Activated CD4-positive, alpha-beta memory T cell treated with anti-CD3 and anti-CD28 coated beads, Interleukin-2, amount 10 ng/mL, durations not matched to agents 7 days and 5 days (primary cell): ENCODE results near the gene KCNN1. TPM values are rescaled to one million over a fixed set of nuclear protein-coding genes. Genes with fewer than 3 reads are reported as not detected.

Experiments
- CTCF ChIA-PET: fragments of 350-600 bp; sonication (Branson Sonifier 250); formaldehyde crosslinking; loops from one replicate; lab custom pipeline; 2021; ENCODE audit warnings: antibody characterized with exemption, inconsistent platforms; lab: Charles Lee
- POLR2A ChIA-PET: fragments of 350-600 bp; sonication (Branson Sonifier 250); formaldehyde crosslinking; loops from one replicate; lab custom pipeline; 2021; ENCODE audit warnings: antibody characterized with exemption; lab: Charles Lee
- DNase-seq: peaks from one replicate; pipeline ENCODE4 v3.0.0-alpha.2; 2020
- H3K27ac Mint-ChIP-seq: one replicate; pipeline ENCODE4 v1.8.0; 2021; ENCODE audit warnings: mild to moderate bottlenecking, mixed read lengths
- H3K27me3 Mint-ChIP-seq: one replicate; pipeline ENCODE4 v1.8.0; 2021; ENCODE audit warnings: mixed read lengths
- H3K36me3 Mint-ChIP-seq: one replicate; pipeline ENCODE4 v1.8.0; 2021; ENCODE audit warnings: low read depth, mixed read lengths
- H3K4me1 Mint-ChIP-seq: one replicate; pipeline ENCODE4 v1.8.0; 2021; ENCODE audit warnings: mixed read lengths
- H3K4me3 Mint-ChIP-seq: one replicate; pipeline ENCODE4 v1.8.0; 2021; ENCODE audit warnings: mild to moderate bottlenecking, mixed read lengths
- H3K9me3 Mint-ChIP-seq: one replicate; pipeline ENCODE4 v1.8.0; 2021; ENCODE audit warnings: mixed read lengths
- total RNA-seq, 2 experiments: library from RNA; stranded (reverse); gene quantifications; one replicate each; pipeline ENCODE4 v1.2.3, GENCODE V29; 2021

Gene KCNN1
- total RNA-seq, 2 experiments from 2014 or later, result not detected

- H3K4me3 Mint-ChIP-seq, result no peak overlapping the region
- DNase-seq, result no peak
- ChIA-PET CTCF (interaction anchor here (0.5 kb wide), 1 partner anchor 105 kb away, joined by 3 read pairs; no protein-coding TSS in a partner anchor), POLR2A (no interaction called here)
- peaks cover 3% of the 10 kb centered on the region for H3K4me1 Mint-ChIP-seq
- no peak overlapping the region for H3K27ac Mint-ChIP-seq
- H3K36me3 Mint-ChIP-seq, result no peaks in the 10 kb centered on the region
- H3K9me3 Mint-ChIP-seq, result no peaks in the 10 kb centered on the region
- peaks cover 37% of the 10 kb centered on the region for H3K27me3 Mint-ChIP-seq
Measured at GRCh38 chr19:17963936-17964691, 2.8 kb upstream of the KCNN1 start.

DNA sequence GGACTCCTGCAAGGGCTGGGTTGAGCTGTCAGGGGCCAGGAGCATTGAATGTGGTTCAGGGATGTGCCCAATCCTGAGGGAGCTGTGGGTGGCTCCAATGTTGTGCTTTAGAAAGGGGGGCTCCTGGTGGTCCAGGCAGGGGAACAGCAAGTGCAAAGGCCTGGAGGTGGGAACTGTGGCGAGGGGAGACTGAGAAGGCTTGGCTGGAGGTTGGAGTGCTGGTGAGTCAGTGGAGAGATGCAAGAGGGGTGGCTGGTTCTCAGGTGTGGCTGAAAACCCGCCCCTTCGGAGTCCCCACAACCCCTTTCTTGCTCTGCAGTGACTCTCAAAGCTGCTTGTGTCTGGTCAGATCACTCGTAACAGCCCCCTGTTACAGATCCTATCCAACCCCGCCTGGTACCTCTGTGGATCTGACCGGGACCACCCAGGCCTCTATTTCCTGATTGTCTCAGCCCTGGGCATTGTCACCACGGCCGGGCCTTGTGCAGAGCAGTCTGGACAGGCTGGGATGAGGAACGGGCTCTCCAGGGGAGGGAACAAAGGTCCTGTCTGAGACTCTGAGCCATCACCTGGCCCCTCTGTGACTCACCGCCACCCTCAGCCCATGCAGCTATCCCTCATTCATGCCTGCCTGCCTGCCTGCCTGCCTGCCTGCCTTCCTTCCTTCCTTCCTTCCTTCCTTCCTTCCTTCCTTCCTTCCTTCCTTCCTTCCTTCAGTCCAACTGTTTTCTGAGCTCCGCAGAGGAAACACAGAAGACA lies 1.4 kb upstream of the KCNN1 start:
- no peak overlapping the region for H3K27ac Mint-ChIP-seq

DNA sequence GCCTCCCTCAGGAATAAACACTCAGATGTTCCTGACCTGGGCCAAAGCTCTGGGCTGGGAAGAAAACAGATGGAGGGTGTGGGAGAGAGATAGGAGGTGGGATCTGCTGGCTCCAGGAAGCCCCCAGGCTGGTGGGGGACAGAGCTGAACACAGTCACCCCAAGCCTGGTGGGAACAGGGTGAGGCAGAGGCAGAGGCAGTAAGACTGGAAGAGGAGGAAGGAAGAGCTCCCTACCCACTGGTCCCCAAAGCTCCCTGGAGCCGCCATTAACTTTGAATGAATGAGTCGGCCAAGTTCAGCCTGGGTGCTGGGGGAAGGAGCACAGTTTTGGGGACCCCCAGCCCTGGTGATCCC lies 801 bp upstream of the KCNN1 start:
- ChIA-PET POLR2A (interaction anchor here (1.3 kb wide), 1 partner anchor 8 kb away, joined by 3 read pairs; no protein-coding TSS in a partner anchor), CTCF (no interaction called here)
- no peak overlapping the region for H3K27ac Mint-ChIP-seq
- peaks cover 37% of the 10 kb centered on the region for H3K27me3 Mint-ChIP-seq
- no peak overlapping the region for H3K4me3 Mint-ChIP-seq
- H3K9me3 Mint-ChIP-seq, result no peaks in the 10 kb centered on the region
- H3K36me3 Mint-ChIP-seq, result no peaks in the 10 kb centered on the region
- peaks cover 3% of the 10 kb centered on the region for H3K4me1 Mint-ChIP-seq
- DNase-seq, result no peak

More for the DNA sequence above, 1.4 kb upstream of the KCNN1 start:
- Mint-ChIP-seq H3K4me1 (peaks cover 3% of the 10 kb centered on the region), H3K9me3 (no peaks in the 10 kb centered on the region), H3K4me3 (no peak overlapping the region), H3K27me3 (peaks cover 37% of the 10 kb centered on the region), H3K36me3 (no peaks in the 10 kb centered on the region)
- DNase-seq, result no peak
- POLR2A ChIA-PET, result interaction anchor here (1.3 kb wide), 1 partner anchor 8 kb away, joined by 3 read pairs; no protein-coding TSS in a partner anchor
- CTCF ChIA-PET, result no interaction called here

DNA sequence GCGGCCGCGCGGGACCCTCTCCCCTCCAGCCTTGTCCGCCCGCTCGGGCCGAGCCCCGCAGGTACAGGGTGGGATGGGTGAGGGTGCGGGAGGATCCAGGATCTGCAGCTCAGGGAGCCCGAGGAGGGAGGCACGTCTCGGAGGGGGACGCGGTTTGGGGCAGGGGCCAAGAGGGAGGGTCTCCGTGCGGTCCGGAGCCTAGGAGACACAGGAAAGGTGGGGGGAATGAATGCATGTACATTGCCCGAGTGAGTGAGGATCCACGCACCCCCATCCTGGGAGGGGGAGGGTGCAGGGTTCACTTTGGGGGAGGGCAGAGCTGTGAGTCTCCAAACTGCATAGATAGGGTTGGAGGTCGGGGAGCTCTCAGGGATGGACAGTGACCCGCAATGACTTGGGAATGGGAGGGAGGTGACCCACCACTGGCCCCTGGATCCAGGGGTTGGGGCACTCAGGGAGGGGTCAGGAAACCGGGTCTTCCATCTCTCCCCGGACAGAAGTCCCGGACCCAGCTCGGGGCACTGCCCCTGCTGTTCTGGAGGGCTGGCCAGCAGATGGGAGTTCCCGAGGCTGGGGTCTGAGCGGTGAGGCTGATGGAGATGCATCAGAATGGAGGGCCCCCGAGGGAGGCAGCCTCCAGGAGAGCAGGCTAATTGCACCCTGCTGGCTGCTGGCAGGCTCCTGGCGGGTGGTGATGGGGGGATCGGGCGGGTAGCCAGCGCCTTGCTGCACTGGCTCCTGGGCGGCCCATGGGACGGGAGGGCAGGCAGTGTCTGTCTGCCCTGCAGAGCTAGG lies 547 bp downstream of the KCNN1 start:
- Mint-ChIP-seq H3K27ac (no peak overlapping the region), H3K36me3 (no peaks in the 10 kb centered on the region), H3K9me3 (no peaks in the 10 kb centered on the region), H3K4me1 (peaks cover 3% of the 10 kb centered on the region), H3K4me3 (no peak overlapping the region), H3K27me3 (peaks cover 37% of the 10 kb centered on the region)
- ChIA-PET POLR2A (no interaction called here), CTCF (interaction anchor here (2.0 kb wide), 1 partner anchor 35 kb away, joined by 5 read pairs; the partner anchor contains the start of gene CCDC124)
- no peak for DNase-seq

DNA sequence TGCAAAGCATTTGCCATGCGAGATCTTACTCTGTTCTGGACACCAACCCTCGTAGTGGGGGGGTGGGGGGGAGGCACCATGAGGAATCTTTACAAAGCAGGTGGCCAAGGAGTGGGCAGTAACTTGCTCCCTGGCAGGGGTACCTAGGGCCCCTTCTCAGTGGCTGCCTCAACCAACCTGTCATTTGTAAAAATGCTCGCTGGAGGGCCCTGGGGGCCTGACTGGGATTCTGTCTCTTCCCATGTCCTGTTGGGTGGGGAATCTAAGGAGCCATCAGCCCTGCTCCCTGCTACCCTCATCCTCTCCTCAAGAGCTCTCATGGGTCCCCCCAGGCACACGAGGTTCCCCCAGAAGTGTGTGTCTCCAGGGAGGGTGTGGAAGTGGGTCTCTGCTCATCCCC lies 1.5 kb downstream of the KCNN1 start:
- H3K36me3 Mint-ChIP-seq, result no peaks in the 10 kb centered on the region
- H3K4me1 Mint-ChIP-seq, result peaks cover 3% of the 10 kb centered on the region
- H3K27ac Mint-ChIP-seq, result no peak overlapping the region
- ChIA-PET CTCF (interaction anchor here (0.8 to 2.0 kb wide), 2 partner anchors 28 to 36 kb away, joined by 3 to 5 read pairs; partner anchors contain the start of gene CCDC124), POLR2A (no interaction called here)
- no peaks in the 10 kb centered on the region for H3K9me3 Mint-ChIP-seq
- H3K4me3 Mint-ChIP-seq, result no peak overlapping the region
- DNase-seq, result no peak
- peaks cover 37% of the 10 kb centered on the region for H3K27me3 Mint-ChIP-seq

DNA sequence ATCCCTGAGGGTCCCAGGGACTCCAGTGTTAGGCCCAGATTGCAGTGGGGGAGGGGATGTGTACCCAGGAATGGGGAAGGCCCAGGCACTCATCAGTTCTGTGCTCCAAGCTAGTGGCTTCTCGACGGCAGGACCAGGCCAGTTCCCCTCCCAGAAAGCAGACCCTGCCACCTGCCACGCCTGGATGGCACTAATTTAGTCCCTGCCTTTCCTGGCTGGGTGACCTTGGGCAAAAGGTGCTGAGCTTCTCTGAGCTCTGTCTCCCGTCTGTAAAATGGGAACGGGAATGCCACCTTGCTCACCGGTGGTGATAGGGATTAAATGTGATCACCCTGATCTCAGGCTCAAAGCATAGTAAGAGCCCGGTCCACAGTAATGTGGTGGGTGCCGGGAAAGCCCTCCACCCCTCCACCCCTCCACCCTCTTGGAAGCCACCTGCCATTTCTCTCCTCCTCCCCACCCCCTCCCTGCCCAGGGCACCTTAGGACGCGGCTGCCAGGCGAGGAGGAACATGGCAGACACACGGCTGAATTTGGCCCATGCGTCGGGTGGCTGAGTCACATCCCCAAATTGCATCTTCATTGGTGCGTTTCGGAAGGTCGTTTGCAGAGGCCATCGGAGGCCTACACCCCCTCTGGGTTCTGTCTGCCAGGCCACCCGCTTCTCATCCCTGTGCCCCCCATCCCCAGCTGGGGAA lies 2.3 kb downstream of the KCNN1 start:
- Mint-ChIP-seq H3K4me1 (peaks cover 3% of the 10 kb centered on the region), H3K36me3 (no peaks in the 10 kb centered on the region), H3K4me3 (no peak overlapping the region), H3K27ac (no peak overlapping the region), H3K9me3 (no peaks in the 10 kb centered on the region), H3K27me3 (peaks cover 30% of the 10 kb centered on the region)
- CTCF ChIA-PET, result interaction anchor here (0.7 to 2.0 kb wide), 3 partner anchors 27 to 37 kb away, joined by 3 to 5 read pairs (median 3); partner anchors contain the start of gene CCDC124
- POLR2A ChIA-PET, result interaction anchor here (0.6 kb wide), 1 partner anchor 17 kb away, joined by 3 read pairs; no protein-coding TSS in a partner anchor
- DNase-seq, result no peak

DNA sequence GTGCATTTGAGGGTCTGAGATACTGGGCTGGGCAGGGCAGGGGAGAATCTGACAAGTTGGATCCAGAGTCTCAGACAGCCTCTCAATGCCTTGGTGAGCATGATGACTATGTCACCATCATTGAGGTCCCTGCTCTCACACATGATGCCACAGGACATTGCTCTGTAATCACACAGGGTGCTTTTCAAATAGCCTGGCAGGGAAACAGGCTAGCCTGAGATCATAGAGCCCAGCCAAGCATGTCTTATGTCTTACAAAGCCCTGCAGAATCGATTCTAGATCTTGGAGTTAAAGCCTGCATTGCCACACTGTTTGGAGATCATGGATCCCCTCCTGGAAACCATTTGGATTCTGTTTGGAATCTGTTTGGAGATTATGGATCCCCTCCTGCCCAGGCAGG lies 5.3 kb downstream of the KCNN1 start:
- Mint-ChIP-seq H3K4me3 (no peak overlapping the region), H3K27ac (no peak overlapping the region), H3K27me3 (peaks cover 5% of the 10 kb centered on the region), H3K9me3 (no peaks in the 10 kb centered on the region), H3K36me3 (no peaks in the 10 kb centered on the region), H3K4me1 (peaks cover 2% of the 10 kb centered on the region)
- ChIA-PET CTCF (interaction anchor here (0.5 kb wide), 1 partner anchor 67 kb away, joined by 4 read pairs; no protein-coding TSS in a partner anchor), POLR2A (interaction anchor here (0.9 kb wide), 1 partner anchor 113 kb away, joined by 3 read pairs; the partner anchor contains the start of gene RPL18A)
- no peak for DNase-seq

DNA sequence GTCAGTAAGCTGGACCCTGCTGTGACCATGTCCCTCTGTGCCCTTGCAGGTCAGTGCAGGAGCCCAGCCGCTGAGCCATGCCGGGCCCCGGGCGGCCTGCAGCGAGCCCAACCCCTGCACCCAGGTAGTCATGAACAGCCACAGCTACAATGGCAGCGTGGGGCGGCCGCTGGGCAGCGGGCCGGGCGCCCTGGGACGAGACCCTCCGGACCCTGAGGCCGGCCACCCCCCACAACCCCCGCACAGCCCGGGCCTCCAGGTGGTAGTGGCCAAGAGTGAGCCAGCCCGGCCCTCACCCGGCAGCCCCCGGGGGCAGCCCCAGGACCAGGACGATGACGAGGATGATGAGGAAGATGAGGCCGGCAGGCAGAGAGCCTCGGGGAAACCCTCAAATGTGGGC lies 6.9 kb downstream of the KCNN1 start:
- POLR2A ChIA-PET, result no interaction called here
- CTCF ChIA-PET, result no interaction called here
- peaks cover 3% of the 10 kb centered on the region for H3K27me3 Mint-ChIP-seq
- H3K4me1 Mint-ChIP-seq, result no peaks in the 10 kb centered on the region
- H3K36me3 Mint-ChIP-seq, result no peaks in the 10 kb centered on the region
- DNase-seq, result no peak
- H3K9me3 Mint-ChIP-seq, result no peaks in the 10 kb centered on the region
- no peak overlapping the region for H3K27ac Mint-ChIP-seq
- H3K4me3 Mint-ChIP-seq, result no peak overlapping the region

DNA sequence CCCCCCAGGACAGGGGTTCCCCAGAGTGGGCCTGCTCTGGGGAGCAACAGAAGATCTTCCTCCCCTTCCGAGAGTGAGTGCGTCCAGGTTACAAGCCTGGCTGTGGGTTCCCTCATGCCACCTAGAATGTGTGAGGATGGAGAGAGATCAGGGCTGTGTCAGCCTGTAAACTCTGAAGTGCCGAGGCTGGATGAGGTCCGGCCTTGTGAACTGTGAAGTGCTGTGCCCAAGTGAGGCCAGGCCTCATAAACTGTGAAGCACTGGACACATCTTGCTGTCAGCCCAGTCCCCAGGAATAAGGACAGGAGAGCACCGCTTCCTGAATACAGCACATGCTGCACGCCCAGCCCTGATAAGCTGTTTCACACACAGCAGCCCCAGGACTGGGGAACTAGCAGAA lies 7.6 kb downstream of the KCNN1 start:
- no peak overlapping the region for H3K4me3 Mint-ChIP-seq
- ChIA-PET CTCF (no interaction called here), POLR2A (no interaction called here)
- H3K4me1 Mint-ChIP-seq, result no peaks in the 10 kb centered on the region
- no peak overlapping the region for H3K27ac Mint-ChIP-seq
- no peaks in the 10 kb centered on the region for H3K9me3 Mint-ChIP-seq
- peaks cover 5% of the 10 kb centered on the region for H3K27me3 Mint-ChIP-seq
- no peak for DNase-seq
- no peaks in the 10 kb centered on the region for H3K36me3 Mint-ChIP-seq

- POLR2A ChIA-PET, result no interaction called here
- CTCF ChIA-PET, result no interaction called here
- no peak overlapping the region for H3K27ac Mint-ChIP-seq
- H3K36me3 Mint-ChIP-seq, result no peaks in the 10 kb centered on the region
- H3K27me3 Mint-ChIP-seq, result peaks cover 6% of the 10 kb centered on the region
- no peaks in the 10 kb centered on the region for H3K9me3 Mint-ChIP-seq
- H3K4me1 Mint-ChIP-seq, result no peaks in the 10 kb centered on the region
- DNase-seq, result no peak
- H3K4me3 Mint-ChIP-seq, result no peak overlapping the region
Measured at GRCh38 chr19:17975032-17975431, 8.1 kb downstream of the KCNN1 start.

- no peaks in the 10 kb centered on the region for H3K4me1 Mint-ChIP-seq
- peaks cover 12% of the 10 kb centered on the region for H3K27me3 Mint-ChIP-seq
- ChIA-PET CTCF (interaction anchor here (0.8 kb wide), 1 partner anchor 22 kb away, joined by 3 read pairs; no protein-coding TSS in a partner anchor), POLR2A (interaction anchor here (0.6 kb wide), 1 partner anchor 252 kb away, joined by 4 read pairs; no protein-coding TSS in a partner anchor)
- no peaks in the 10 kb centered on the region for H3K9me3 Mint-ChIP-seq
- DNase-seq, result no peak
- no peaks in the 10 kb centered on the region for H3K36me3 Mint-ChIP-seq
- no peak overlapping the region for H3K4me3 Mint-ChIP-seq
- no peak overlapping the region for H3K27ac Mint-ChIP-seq
Measured at GRCh38 chr19:17977021-17977420, 10.1 kb downstream of the KCNN1 start.

GRCh38 chr19:17977488-17977887 lies 10.6 kb downstream of the KCNN1 start:
- Mint-ChIP-seq H3K36me3 (no peaks in the 10 kb centered on the region), H3K27me3 (peaks cover 12% of the 10 kb centered on the region), H3K4me3 (no peak overlapping the region), H3K27ac (no peak overlapping the region), H3K4me1 (no peaks in the 10 kb centered on the region), H3K9me3 (no peaks in the 10 kb centered on the region)
- CTCF ChIA-PET, result interaction anchor here (0.8 kb wide), 1 partner anchor 21 kb away, joined by 3 read pairs; no protein-coding TSS in a partner anchor
- POLR2A ChIA-PET, result no interaction called here
- DNase-seq, result no peak
